Measurements from ENCODE around the gene WHAMM.
"Not testable (repeated sequence)": the region's sequence is repeated elsewhere in the genome, so short reads cannot be mapped to it uniquely, and the experiment has no call there.

Gene WHAMM

GRCh38 chr15:82803793-82804574, 5.4 kb upstream of the WHAMM start:
- DNase-seq: no peak

- no peak for DNase-seq
These were observed 4.9 kb upstream of the WHAMM start for GRCh38 chr15:82804575-82804949.

GRCh38 chr15:82805994-82806406, 3.4 kb upstream of the WHAMM start, which contains the start of gene FSD2:
FSD2 (minus strand) TSS chr15:82806069; CDS start chr15:82787390, 18,679 bp downstream.
- DNase-seq: no peak

- no peak for DNase-seq
These were observed 1.4 kb upstream of the WHAMM start for GRCh38 chr15:82807920-82808633.

GRCh38 chr15:82808634-82809041, 790 bp upstream of the WHAMM start:
- DNase-seq: no peak

GRCh38 chr15:82810061-82810889, 847 bp downstream of the WHAMM start:
- peak; percentile 74 for DNase-seq

GRCh38 chr15:82810890-82811426, 1.5 kb downstream of the WHAMM start:
- no peak for DNase-seq

GRCh38 chr15:82812994-82813393, 3.6 kb downstream of the WHAMM start:
- no peak for DNase-seq

GRCh38 chr15:82820128-82820527, 10.7 kb downstream of the WHAMM start:
- no peak for DNase-seq

GRCh38 chr15:82821396-82821795, 12.0 kb downstream of the WHAMM start:
- DNase-seq: not testable (repeated sequence)

GRCh38 chr15:82821851-82822250, 12.4 kb downstream of the WHAMM start:
- not testable (repeated sequence) for DNase-seq

GRCh38 chr15:82823049-82823448, 13.6 kb downstream of the WHAMM start:
- no peak for DNase-seq

- DNase-seq: no peak
These were observed 18.6 kb downstream of the WHAMM start for GRCh38 chr15:82828075-82828474.

GRCh38 chr15:82829234-82829633, 19.8 kb downstream of the WHAMM start:
- no peak for DNase-seq

- no peak for DNase-seq
These were observed 21.2 kb downstream of the WHAMM start for GRCh38 chr15:82830427-82831173.

GRCh38 chr15:82831894-82832600, 22.6 kb downstream of the WHAMM start:
- DNase-seq: no peak

- DNase-seq: no peak
These were observed 23.4 kb downstream of the WHAMM start for GRCh38 chr15:82832601-82833361.

- DNase-seq: no peak
These were observed 23.9 kb downstream of the WHAMM start for GRCh38 chr15:82833362-82833682.

- DNase-seq: no peak
These were observed 26.0 kb downstream of the WHAMM start for GRCh38 chr15:82835391-82835917.

- DNase-seq: no peak
These were observed 28.8 kb downstream of the WHAMM start for GRCh38 chr15:82838096-82838735.

Measured in eye (tissue), 1 donor.